ENCODE data around the gene GRB2.

DNA sequence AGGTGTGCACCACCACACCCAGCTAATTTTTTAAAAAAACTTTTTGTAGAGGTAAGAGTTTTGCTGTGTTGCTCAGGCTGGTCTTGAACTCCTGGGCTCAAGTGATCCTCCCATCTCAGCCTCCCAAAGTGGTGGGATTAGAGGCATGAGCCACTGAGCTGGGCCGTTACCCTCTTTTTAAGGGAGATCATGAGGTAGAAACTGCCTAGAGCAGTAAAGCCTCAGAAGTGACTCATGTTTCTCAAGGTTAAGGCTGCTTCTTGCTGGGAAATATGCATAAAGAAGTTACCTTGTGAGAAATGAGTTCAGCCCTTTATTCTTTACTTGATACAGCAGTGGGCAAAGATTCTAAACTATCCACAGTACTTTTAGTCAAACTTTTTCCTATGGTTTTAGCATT is 38.2 kb downstream of the GRB2 start:
- TF ChIP-seq GATA2 (IDR thresholded peaks at IDR 0.05; ENCODE audit: low read depth, low read length) (no peak), GATA3 (IDR thresholded peaks at IDR 0.05; ENCODE audit: low read depth, low read length) (no peak)

Measured in SH-SY5Y (cell line).